ENCODE measurements around the gene UNC45A.

DNA sequence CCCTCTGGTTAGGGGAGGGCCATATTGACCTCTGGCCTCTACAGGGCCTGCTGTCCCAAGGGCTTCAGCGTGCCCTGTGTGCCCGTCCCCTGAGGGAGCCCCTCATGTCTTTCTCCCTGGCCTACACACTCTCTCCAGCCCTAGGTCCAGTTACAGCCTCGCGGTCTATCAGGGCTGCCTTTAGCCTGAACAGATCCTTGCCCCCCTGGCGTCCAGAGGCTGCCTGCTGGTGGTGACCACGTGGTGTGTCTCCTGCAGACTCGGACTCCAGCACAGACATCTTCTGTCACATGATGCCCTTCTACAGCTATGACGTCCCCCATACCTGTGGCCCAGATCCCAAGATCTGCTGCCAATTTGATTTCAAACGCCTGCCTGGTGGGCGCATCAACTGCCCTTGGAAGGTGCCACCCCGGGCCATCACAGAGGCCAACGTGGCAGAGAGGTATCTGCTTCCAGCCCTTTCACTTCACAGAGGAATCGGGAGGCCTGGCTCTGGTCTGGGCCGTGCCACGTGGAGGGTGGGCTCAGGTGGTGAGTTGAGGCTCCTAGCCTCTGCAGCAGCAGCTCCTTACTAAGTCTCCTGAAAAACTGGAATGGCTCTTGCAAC is 27.9 kb upstream of the UNC45A start:
- TF ChIP-seq, protein P1, sequence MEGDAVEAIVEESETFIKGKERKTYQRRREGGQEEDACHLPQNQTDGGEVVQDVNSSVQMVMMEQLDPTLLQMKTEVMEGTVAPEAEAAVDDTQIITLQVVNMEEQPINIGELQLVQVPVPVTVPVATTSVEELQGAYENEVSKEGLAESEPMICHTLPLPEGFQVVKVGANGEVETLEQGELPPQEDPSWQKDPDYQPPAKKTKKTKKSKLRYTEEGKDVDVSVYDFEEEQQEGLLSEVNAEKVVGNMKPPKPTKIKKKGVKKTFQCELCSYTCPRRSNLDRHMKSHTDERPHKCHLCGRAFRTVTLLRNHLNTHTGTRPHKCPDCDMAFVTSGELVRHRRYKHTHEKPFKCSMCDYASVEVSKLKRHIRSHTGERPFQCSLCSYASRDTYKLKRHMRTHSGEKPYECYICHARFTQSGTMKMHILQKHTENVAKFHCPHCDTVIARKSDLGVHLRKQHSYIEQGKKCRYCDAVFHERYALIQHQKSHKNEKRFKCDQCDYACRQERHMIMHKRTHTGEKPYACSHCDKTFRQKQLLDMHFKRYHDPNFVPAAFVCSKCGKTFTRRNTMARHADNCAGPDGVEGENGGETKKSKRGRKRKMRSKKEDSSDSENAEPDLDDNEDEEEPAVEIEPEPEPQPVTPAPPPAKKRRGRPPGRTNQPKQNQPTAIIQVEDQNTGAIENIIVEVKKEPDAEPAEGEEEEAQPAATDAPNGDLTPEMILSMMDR (IDR thresholded peaks at IDR 0.05): no peak
- no peak for TF ChIP-seq POLR2A (IDR thresholded peaks at IDR 0.05)
